ENCODE measurements around the gene C1orf159.

DNA sequence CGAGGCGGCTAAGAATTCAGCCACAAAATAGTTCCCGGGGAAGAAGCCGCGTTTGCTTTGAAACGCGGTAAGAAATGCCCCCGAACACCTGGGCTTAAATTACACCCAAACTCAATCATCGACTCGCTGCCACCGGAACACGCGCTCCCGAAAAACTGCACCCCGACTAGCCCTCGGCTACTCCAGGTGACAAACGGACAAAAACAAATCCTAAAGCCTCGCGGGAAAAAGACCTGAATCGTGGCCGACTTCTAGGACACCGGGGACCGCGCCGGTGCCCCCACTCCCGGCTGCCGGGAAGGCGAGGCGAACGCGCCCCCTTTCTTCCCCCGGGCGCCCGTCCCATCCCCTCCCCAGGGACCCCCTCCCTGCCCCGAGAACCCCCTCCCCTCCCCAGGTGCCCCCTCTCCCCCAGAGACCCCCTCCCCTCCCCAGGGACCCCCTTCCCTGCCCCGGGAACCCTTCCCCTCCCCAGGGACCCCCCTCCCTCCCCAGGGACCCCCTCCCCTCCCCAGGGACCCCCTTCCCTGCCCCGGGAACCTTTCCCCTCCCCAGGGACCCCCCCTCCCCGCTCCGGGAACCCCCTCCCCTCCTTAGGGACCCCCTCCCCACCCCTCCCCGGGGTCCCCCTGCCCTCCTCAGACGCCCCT, 628 bp downstream of the C1orf159 start:
- no peak for TF ChIP-seq EZH2 (IDR thresholded peaks at IDR 0.05; ENCODE audit: insufficient read depth, poor library complexity, severe bottlenecking)
- no peak for TF ChIP-seq EZH2phosphoT487 (IDR thresholded peaks at IDR 0.05; ENCODE audit: insufficient read depth, low read depth)
